HepG2 (cell line): Measurements from ENCODE around the gene TACC2.

ENCODE experiments used
- ATF7 ChIP-seq, 2 experiments: fragments of 450-650 bp in 1 of 2; sonication (generic) in 1 of 2; formaldehyde crosslinking in 1 of 2; IDR thresholded peaks; 2 replicates each; pipeline versions ENCODE4 v1.4.0 to v1.6.1; 2016 to 2020; ENCODE audit warnings: antibody characterized with exemption in 1 of 2, mild to moderate bottlenecking in 1 of 2, missing genetic modification reagents in 1 of 2
- MXD4 ChIP-seq: IDR thresholded peaks from 2 replicates; pipeline ENCODE4 v1.6.1; 2016; ENCODE audit warnings: mild to moderate bottlenecking, missing biosample characterization, missing genetic modification reagents
- NFIC ChIP-seq: IDR thresholded peaks from 2 replicates; pipeline ENCODE4 v1.6.1; 2012; ENCODE audit warnings: mild to moderate bottlenecking, low read length, inconsistent platforms
- PRDM10 ChIP-seq: sonication (generic); formaldehyde crosslinking; IDR thresholded peaks from 2 replicates; pipeline ENCODE4 v1.4.0; 2020; ENCODE audit warnings: low read depth, missing genetic modification reagents
- SUZ12 ChIP-seq: fragments of 150-350 bp; IDR thresholded peaks from 2 replicates; pipeline ENCODE4 v1.6.1; 2014; ENCODE audit warnings: low read depth, low read length
- ZFX ChIP-seq: sonication (generic); formaldehyde crosslinking; IDR thresholded peaks from 2 replicates; pipeline ENCODE4 v1.4.0; 2020; ENCODE audit warnings: mild to moderate bottlenecking, low read depth, missing genetic modification reagents, moderate library complexity
- TF ChIP-seq, protein P1 (sequence below): sonication (generic); formaldehyde crosslinking; IDR thresholded peaks from 2 replicates; pipeline ENCODE4 v1.5.0; 2020; ENCODE audit warnings: mild to moderate bottlenecking, missing genetic modification reagents, moderate library complexity

DNA sequence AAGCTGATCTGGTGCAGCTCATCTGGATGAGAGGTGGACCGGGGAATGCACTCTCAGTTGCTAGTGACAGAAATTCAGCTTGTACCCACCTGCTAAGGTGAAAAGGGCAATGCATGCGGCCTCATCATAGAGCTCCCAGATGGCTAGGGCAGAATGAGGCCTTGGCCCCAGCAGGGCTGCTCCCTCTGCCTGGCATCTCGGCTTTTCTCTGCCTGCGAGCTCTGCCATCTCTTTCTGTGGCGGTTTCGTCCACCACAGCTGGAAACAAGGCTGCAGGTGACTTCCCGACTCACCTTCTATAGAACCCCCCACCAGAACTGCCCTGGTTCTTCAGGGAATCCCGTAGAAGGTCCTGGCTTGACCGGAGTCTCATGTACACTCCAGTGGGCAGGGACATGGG lies 60.1 kb downstream of the TACC2 start:
- TF ChIP-seq SUZ12 (no peak), ATF7 (IDR thresholded peaks at IDR 0.05) (no peak), ATF7 (CRISPR knock-in tag; IDR thresholded peaks at IDR 0.05) (no peak), NFIC (no peak), PRDM10 (CRISPR knock-in tag) (no peak), ZFX (CRISPR knock-in tag) (no peak), MXD4 (CRISPR knock-in tag) (no peak)
- TF ChIP-seq, protein P1, sequence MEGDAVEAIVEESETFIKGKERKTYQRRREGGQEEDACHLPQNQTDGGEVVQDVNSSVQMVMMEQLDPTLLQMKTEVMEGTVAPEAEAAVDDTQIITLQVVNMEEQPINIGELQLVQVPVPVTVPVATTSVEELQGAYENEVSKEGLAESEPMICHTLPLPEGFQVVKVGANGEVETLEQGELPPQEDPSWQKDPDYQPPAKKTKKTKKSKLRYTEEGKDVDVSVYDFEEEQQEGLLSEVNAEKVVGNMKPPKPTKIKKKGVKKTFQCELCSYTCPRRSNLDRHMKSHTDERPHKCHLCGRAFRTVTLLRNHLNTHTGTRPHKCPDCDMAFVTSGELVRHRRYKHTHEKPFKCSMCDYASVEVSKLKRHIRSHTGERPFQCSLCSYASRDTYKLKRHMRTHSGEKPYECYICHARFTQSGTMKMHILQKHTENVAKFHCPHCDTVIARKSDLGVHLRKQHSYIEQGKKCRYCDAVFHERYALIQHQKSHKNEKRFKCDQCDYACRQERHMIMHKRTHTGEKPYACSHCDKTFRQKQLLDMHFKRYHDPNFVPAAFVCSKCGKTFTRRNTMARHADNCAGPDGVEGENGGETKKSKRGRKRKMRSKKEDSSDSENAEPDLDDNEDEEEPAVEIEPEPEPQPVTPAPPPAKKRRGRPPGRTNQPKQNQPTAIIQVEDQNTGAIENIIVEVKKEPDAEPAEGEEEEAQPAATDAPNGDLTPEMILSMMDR (CRISPR knock-in tag) = no peak
